ENCODE data around the gene WDR5. TPM values are rescaled to one million over a fixed set of nuclear protein-coding genes. Genes with fewer than 3 reads are reported as not detected.
A peak's percentile ranks its signal among the peaks of the same experiment; 100 is the strongest.

Gene WDR5
- total and polyA plus RNA-seq, 9 of the 15 experiments (the other 6 are each of a cell fraction or from before 2014, with no cell fraction given), result 3.0 to 56.8 (median 38.6) TPM

DNA sequence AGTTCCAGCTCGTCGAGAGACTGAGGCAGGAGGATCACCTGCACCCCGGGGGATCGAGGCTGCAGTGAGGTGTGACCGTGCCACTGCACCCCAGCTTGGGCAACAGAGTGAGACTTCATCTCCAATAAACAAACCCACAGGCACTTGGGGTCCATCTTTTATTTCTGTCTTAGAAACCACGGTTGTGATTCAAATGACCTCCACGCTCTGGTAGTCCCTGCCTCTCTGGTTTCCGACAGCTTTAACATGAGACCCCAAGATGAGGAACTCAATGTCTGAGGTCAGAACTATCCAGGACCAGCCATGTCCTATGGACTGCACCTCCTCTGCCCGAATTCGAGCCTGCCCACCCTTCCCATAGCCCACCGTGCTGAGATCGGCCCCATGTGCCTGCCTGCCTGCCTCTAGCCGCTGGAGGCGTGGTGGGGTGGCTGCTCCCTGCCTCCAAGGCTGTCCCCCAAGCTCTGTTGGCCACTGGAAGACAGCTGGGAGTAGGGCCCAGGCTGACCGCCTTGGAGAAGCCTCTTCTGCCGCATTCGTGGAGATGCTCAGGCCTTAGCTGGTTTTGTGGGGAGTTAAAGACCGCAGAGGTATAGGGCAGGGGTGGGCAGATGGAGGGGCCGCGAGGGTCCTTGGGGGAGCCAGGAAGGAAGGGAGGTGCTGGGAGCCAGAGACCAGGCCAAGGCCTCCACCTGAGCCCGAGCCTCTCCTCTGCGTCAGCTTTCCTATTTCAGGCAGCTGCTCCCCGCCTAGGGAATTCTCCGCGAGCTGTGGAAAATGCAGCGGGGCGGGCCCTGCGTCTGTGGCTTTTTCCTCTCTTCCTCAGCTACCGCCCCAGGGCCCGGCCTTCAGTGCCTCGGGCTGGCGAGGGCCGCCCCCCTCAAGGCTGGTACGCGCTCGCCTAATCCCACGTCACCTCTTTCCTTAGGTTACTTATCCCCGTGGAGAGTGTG lies 6.9 kb upstream of the WDR5 start:
- CTCF ChIA-PET (ENCODE audit: low intra/inter-chr PET ratio), result no interaction called here
- no peak for DNase-seq (ENCODE audit: extremely low read depth in 1 of 4, low spot score in 3 of 4)

More for the DNA sequence above, 6.9 kb upstream of the WDR5 start:
- Histone ChIP-seq H4K20me1 (replicated peaks; ENCODE audit: control insufficient read depth, insufficient read depth, low read length) (no peaks in the 10 kb centered on the region; the same call in 1 of the 2 replicates), H3K27ac (ENCODE audit: extremely low read depth, low read depth, low read length) (no peak overlapping the region), H3K4me1 (replicated peaks in 1 of 2; ENCODE audit: control insufficient read depth in 2 of 2, insufficient read depth in 2 of 2, low read length in 2 of 2) (peaks cover 0 to 28% of the 10 kb centered on the region in 2 experiments; a peak in 2 of 5 replicates), H2AFZ (ENCODE audit: low read depth, low read length) (no peak overlapping the region), H3K9me3 (replicated peaks; ENCODE audit: control insufficient read depth, insufficient read depth, low read depth, low read length) (no peaks in the 10 kb centered on the region), H3K4me3 (no peak overlapping the region), H3K9me1 (ENCODE audit: control insufficient read depth, insufficient read depth, low read length) (no peaks in the 10 kb centered on the region), H3K36me3 (ENCODE audit: control insufficient read depth, insufficient read depth, low read length) (no peaks in the 10 kb centered on the region), H3K9ac (ENCODE audit: insufficient read depth in 1 of 2, low read depth in 2 of 2, low read length in 2 of 2) (no peak overlapping the region; a peak in 1 of 4 replicates), H3K27me3 (ENCODE audit: control insufficient read depth in 2 of 2, insufficient read depth in 2 of 2, low read length in 2 of 2) (peaks cover 28 to 50% of the 10 kb centered on the region in 2 experiments; a peak in 4 of 5 replicates), H3K79me2 (ENCODE audit: control insufficient read depth, insufficient read depth, low read length) (no peaks in the 10 kb centered on the region), H3K4me2 (ENCODE audit: insufficient read depth, low read length) (no peak overlapping the region)
- 29% methylated on average over 34 of the region's 38 CpGs for WGBS (ENCODE audit: insufficient coverage, low coverage, missing lambda C conversion rate)
- TF ChIP-seq MAX (CRISPR knock-in tag; IDR thresholded peaks at IDR 0.05), result no peak
- 0 out of 6 replicates have a peak, but pooled peaks of 2 of the 3 experiments have one; percentile 6 to 16 for TF ChIP-seq CTCF (IDR thresholded peaks at IDR 0.05 in 2 of 3, conservative IDR thresholded peaks at IDR 0.05 in 1 of 3; ENCODE audit: insufficient read depth in 2 of 3, low read depth in 1 of 3, low read length in 3 of 3)
- TF ChIP-seq ZNF584 (CRISPR knock-in tag; IDR thresholded peaks at IDR 0.05; ENCODE audit: low read depth), result no peak
- TF ChIP-seq, protein P1, sequence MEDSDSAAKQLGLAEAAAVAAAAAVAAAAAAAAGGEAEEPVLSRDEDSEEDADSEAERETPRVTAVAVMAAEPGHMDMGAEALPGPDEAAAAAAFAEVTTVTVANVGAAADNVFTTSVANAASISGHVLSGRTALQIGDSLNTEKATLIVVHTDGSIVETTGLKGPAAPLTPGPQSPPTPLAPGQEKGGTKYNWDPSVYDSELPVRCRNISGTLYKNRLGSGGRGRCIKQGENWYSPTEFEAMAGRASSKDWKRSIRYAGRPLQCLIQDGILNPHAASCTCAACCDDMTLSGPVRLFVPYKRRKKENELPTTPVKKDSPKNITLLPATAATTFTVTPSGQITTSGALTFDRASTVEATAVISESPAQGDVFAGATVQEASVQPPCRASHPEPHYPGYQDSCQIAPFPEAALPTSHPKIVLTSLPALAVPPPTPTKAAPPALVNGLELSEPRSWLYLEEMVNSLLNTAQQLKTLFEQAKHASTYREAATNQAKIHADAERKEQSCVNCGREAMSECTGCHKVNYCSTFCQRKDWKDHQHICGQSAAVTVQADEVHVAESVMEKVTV (CRISPR knock-in tag; IDR thresholded peaks at IDR 0.05), result no peak
- TF ChIP-seq ESRRA (IDR thresholded peaks at IDR 0.05; ENCODE audit: borderline replicate concordance, low read depth), result no peak
- no peak for TF ChIP-seq EP300 (IDR thresholded peaks at IDR 0.05; ENCODE audit: low read length)
- intact Hi-C loops (cut with micrococcal nuclease) (no loop called here), in situ Hi-C loops (cut with MboI) (no loop called here)
- POLR2A ChIA-PET, result interaction anchor here (0.9 kb wide), 1 partner anchor 18 kb away, joined by 3 read pairs; no protein-coding TSS in a partner anchor
- no TSS peak for BruUV-seq (replicated peaks)
- FAIRE-seq (no peak), ATAC-seq (peak; percentile 53)

All from K562 (cell line).